Panc1 (cell line): ENCODE data around the gene SSH2. TPM values are rescaled to one million over a fixed set of nuclear protein-coding genes. Genes with fewer than 3 reads are reported as not detected.

Source experiments
- ATAC-seq: fragments of 200-7000 bp; cut with Tn5 transposase; 2 replicates; pipeline ENCODE4 v1.9.1; 2020; ENCODE audit warnings: mild to moderate bottlenecking, moderate library complexity
- BruUV-seq: library from RNA; stranded (reverse); fragments of 400-500 nt; replicated peaks from 2 replicates; lab custom pipeline; 2021; lab: Mats Ljungman, UMichigan
- CTCF ChIA-PET: fragments of 300-600 bp; sonication (Branson Sonifier 250); formaldehyde crosslinking; loops from one replicate; lab custom pipeline; 2022; ENCODE audit warnings: antibody characterized with exemption; lab: Charles Lee
- POLR2A ChIA-PET: fragments of 300-600 bp; sonication (Branson Sonifier 250); formaldehyde crosslinking; loops from one replicate; lab custom pipeline; 2022; ENCODE audit warnings: antibody characterized with exemption; lab: Charles Lee
- DNase-seq: peaks from one replicate; pipeline ENCODE4 v3.0.0-alpha.2; 2010; ENCODE audit warnings: low read depth, low spot score
- H3K27ac ChIP-seq: 2 replicates; pipeline ENCODE4 v1.5.1; 2011; ENCODE audit warnings: mild to moderate bottlenecking, low read length, inconsistent platforms
- H3K27me3 ChIP-seq: fragments of 200-500 bp; sonication (Bioruptor generic); 2 replicates; pipeline ENCODE4 v1.6.0; 2014; ENCODE audit warnings: low read length, inconsistent platforms; ENCODE audit not compliant: control insufficient read depth, insufficient read depth
- H3K36me3 ChIP-seq: fragments of 200-500 bp; sonication (Bioruptor generic); 2 replicates; pipeline ENCODE4 v1.5.1; 2014; ENCODE audit warnings: inconsistent platforms, mild to moderate bottlenecking, low read length, moderate library complexity; ENCODE audit not compliant: control insufficient read depth, insufficient read depth
- H3K4me1 ChIP-seq: 2 replicates; pipeline ENCODE4 v1.5.1; 2011; ENCODE audit warnings: inconsistent platforms, mild to moderate bottlenecking, low read length, moderate library complexity; ENCODE audit not compliant: control insufficient read depth, insufficient read depth
- H3K4me3 ChIP-seq, 2 experiments: 2 replicates each; pipeline ENCODE4 v1.5.1; 2011 to 2012; ENCODE audit warnings: low read depth in 2 of 2, low read length in 2 of 2, mild to moderate bottlenecking in 2 of 2, inconsistent platforms in 1 of 2, moderate library complexity in 1 of 2
- H3K9me3 ChIP-seq: fragments of 200-500 bp; sonication (Bioruptor generic); 2 replicates; pipeline ENCODE4 v1.5.1; 2014; ENCODE audit warnings: low read depth, mild to moderate bottlenecking, inconsistent platforms, low read length, moderate library complexity; ENCODE audit not compliant: control insufficient read depth, insufficient read depth
- POLR2AphosphoS5 ChIP-seq: IDR thresholded peaks from 2 replicates; pipeline ENCODE4 v1.6.1; 2012; ENCODE audit warnings: mild to moderate bottlenecking, low read depth, low read length, moderate library complexity
- REST ChIP-seq, 2 experiments: IDR thresholded peaks; 2 replicates each; pipeline ENCODE4 v1.6.1; 2011 to 2012; ENCODE audit warnings: low read depth in 2 of 2, control low read depth in 1 of 2, low read length in 1 of 2, mild to moderate bottlenecking in 1 of 2, moderate library complexity in 1 of 2; ENCODE audit not compliant: insufficient read depth in 1 of 2
- SIN3A ChIP-seq: IDR thresholded peaks from 2 replicates; pipeline ENCODE4 v1.6.1; 2012; ENCODE audit warnings: low read depth, mild to moderate bottlenecking, low read length, moderate library complexity, borderline replicate concordance; ENCODE audit not compliant: insufficient read depth
- TCF7L2 ChIP-seq: IDR thresholded peaks from 2 replicates; pipeline ENCODE4 v1.6.1; 2011; ENCODE audit warnings: mild to moderate bottlenecking, low read depth, low read length, inconsistent platforms
- in situ Hi-C: cut with HindIII; loops from 2 replicates; pipeline ENCODE4 v1.10.0; 2016; ENCODE audit warnings: low sequenced_read_pairs, low pct_unique_long_range_greater_than_20kb
- intact Hi-C: fragments of 100-400 bp; cut with micrococcal nuclease; formaldehyde crosslinking; loops from one replicate; pipeline ENCODE4 v1.10.0; 2022; ENCODE audit not compliant: unreplicated experiment
- total RNA-seq: library from RNA; stranded (reverse); gene quantifications from one replicate; pipeline ENCODE4 v1.2.1, GENCODE V29; 2021; ENCODE audit not compliant: unreplicated experiment
- TF ChIP-seq, protein P1 (sequence below): fragments of 450-650 bp; IDR thresholded peaks from 2 replicates; pipeline ENCODE4 v1.5.1; 2017; ENCODE audit warnings: mild to moderate bottlenecking

The SSH2 gene
- total RNA-seq, 1 experiment from 2014 or later: 30.6 TPM

- CTCF ChIA-PET: interaction anchor here (0.7 kb wide), 1 partner anchor 31 kb away, joined by 3 read pairs; no protein-coding TSS in a partner anchor
- Histone ChIP-seq H3K27ac (peak overlapping the region; percentile 39; the same call in 1 of the 2 replicates), H3K4me3 (peak overlapping the region; percentile 70 to 72), H3K36me3 (no peaks in the 10 kb centered on the region), H3K9me3 (no peaks in the 10 kb centered on the region), H3K4me1 (peaks cover 17% of the 10 kb centered on the region), H3K27me3 (no peaks in the 10 kb centered on the region)
- in situ Hi-C loops (no loop called here), intact Hi-C loops (no loop called here)
- TF ChIP-seq TCF7L2: no peak
- no peak for TF ChIP-seq POLR2AphosphoS5
- TF ChIP-seq, protein P1, sequence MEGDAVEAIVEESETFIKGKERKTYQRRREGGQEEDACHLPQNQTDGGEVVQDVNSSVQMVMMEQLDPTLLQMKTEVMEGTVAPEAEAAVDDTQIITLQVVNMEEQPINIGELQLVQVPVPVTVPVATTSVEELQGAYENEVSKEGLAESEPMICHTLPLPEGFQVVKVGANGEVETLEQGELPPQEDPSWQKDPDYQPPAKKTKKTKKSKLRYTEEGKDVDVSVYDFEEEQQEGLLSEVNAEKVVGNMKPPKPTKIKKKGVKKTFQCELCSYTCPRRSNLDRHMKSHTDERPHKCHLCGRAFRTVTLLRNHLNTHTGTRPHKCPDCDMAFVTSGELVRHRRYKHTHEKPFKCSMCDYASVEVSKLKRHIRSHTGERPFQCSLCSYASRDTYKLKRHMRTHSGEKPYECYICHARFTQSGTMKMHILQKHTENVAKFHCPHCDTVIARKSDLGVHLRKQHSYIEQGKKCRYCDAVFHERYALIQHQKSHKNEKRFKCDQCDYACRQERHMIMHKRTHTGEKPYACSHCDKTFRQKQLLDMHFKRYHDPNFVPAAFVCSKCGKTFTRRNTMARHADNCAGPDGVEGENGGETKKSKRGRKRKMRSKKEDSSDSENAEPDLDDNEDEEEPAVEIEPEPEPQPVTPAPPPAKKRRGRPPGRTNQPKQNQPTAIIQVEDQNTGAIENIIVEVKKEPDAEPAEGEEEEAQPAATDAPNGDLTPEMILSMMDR: no peak
- DNase-seq (no peak), ATAC-seq (peak; percentile 34)
- POLR2A ChIA-PET: no interaction called here
- BruUV-seq: no TSS peak
These were observed 306.8 kb downstream of the SSH2 start for GRCh38 chr17:29623283-29623647.

DNA sequence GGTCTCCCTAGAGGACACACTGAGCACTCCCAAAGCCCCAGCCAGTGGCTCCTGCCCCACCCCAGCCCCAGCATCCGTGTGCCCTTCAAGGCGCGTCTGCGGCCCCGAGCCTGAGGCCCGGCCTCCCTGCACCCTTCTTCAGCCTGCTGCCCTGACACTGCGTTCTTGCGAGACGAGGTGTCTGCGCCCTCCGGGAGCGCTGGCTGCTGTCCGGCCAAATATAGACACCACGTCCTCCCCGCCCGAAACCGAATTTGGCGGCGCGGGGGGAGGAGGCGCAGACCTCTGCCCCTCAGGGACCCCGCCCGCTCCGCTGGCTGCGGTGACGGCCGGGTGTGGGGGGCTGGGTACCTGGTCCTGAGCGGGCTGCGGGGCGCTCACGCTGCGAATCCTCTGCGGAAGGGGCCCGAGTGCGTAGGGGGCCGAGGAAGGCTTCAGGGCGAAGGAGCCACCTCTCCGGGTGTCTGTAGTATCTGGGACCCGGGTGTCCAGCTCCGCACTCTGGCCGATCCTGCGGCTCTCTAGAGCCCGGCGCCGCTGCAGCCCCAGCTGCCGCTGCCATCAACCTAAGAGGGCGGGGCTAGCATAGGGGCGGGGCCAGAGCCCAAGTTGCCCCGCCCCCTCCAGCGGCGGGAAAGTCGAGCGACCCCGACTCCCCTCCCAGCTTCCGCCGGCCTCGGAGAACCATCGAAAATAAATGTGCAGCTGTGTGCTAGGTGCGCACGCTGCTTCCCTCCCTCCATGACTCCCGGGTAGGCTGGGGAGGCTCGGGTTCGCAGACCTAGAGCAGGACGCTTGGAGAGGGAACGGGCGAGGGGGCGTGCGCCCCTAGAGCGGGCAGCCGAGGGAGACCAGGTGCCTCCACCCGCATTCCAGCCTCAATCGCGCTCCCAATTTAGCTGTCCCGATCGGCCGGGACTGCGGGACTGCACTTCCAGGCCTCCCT, 307.4 kb downstream of the SSH2 start, which contains the start of gene CORO6:
Gene CORO6 (minus strand): TSS at position 576 of the 946 bp plus-strand sequence. CDS start 1,491 bp downstream, outside the sequence.
- CTCF ChIA-PET: interaction anchor here (0.7 to 1.2 kb wide), 2 partner anchors 16 to 30 kb away, joined by 3 read pairs; no protein-coding TSS in a partner anchor
- Histone ChIP-seq H3K4me3 (peak within 1 kb of the TSS; percentile 70 to 72), H3K9me3 (no peaks in the 10 kb centered on the region), H3K36me3 (no peaks in the 10 kb centered on the region), H3K27me3 (no peaks in the 10 kb centered on the region), H3K4me1 (peaks cover 23% of the 10 kb centered on the region), H3K27ac (peak within 1 kb of the TSS; percentile 39; the same call in 1 of the 2 replicates)
- in situ Hi-C loops: no loop called here
- POLR2A ChIA-PET: no interaction called here
- TF ChIP-seq REST (IDR thresholded peaks at IDR 0.05; ENCODE audit: insufficient read depth in 1 of 2, low read depth in 2 of 2, low read length in 1 of 2) (no peak), SIN3A (no peak), POLR2AphosphoS5 (no peak), TCF7L2 (no peak)
- TF ChIP-seq, protein P1: no peak
- intact Hi-C loops: no loop called here
- DNase-seq (no peak), ATAC-seq (peak; percentile 76)
- BruUV-seq: no TSS peak
